Upper lobe of left lung (tissue), 4 donors: ENCODE measurements around the gene ATF6.

Experiments used
- CTCF ChIP-seq, 6 experiments: fragments of 450-650 bp in 4 of 6; fragments of 200-600 bp in 2 of 6; sonication (generic) in 2 of 6; IDR thresholded peaks; one replicate each; pipeline ENCODE4 v1.5.1; 2016 to 2019; ENCODE audit warnings: antibody characterized with exemption in 6 of 6
- EP300 ChIP-seq, 4 donors: sonication (generic); formaldehyde crosslinking; IDR thresholded peaks; one replicate each; pipeline ENCODE4 v1.5.1; 2017; ENCODE audit warnings: antibody characterized with exemption in 4 of 4, control low read depth in 2 of 4
- POLR2A ChIP-seq, 4 donors: fragments of 450-650 bp; IDR thresholded peaks; one replicate each; pipeline ENCODE4 v1.5.1; 2016 to 2017; ENCODE audit warnings: antibody characterized with exemption in 4 of 4, mild to moderate bottlenecking in 2 of 4
- POLR2AphosphoS5 ChIP-seq, 2 donors: sonication (generic); formaldehyde crosslinking; IDR thresholded peaks; one replicate each; pipeline ENCODE4 v1.5.1; 2017; ENCODE audit warnings: antibody characterized with exemption in 2 of 2

GRCh38 chr1:161993576-161993975, 227.5 kb downstream of the ATF6 start:
- TF ChIP-seq CTCF (IDR thresholded peaks at IDR 0.05) (no peak), EP300 (IDR thresholded peaks at IDR 0.05) (no peak), POLR2AphosphoS5 (IDR thresholded peaks at IDR 0.05) (no peak), POLR2A (IDR thresholded peaks at IDR 0.05) (no peak)
